ENCODE results near the gene FAM216B.
"Not testable (repeated sequence)": the region's sequence is repeated elsewhere in the genome, so short reads cannot be mapped to it uniquely, and the experiment has no call there.

Gene FAM216B

GRCh38 chr13:42776558-42776957 lies 4.8 kb upstream of the FAM216B start:
- DNase-seq (ENCODE audit: extremely low spot score, insufficient read length, low read depth); FAIRE-seq: not testable (repeated sequence)

GRCh38 chr13:42777467-42777866 lies 3.9 kb upstream of the FAM216B start:
- DNase-seq (ENCODE audit: extremely low spot score, insufficient read length, low read depth) (no peak), FAIRE-seq (no peak)

DNA sequence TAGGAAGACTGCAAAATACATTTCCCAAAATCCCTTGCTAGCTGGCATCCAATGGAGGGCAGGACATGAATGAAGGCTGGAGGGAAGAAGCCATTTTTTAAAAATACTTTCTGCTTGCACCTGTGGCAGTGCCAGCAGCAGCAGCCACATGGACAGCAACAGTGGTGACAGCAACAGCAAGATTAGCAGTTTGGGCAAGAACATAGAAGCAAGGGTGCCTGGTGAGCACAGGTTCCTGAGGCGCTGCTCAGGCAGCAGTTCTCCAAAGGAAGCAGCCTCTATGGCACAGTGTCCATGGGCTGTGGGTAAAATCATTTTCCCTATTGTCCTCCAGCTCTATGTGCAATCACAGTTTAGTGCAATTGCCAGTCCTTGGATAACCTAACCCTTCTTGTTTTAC lies 1.3 kb upstream of the FAM216B start:
- DNase-seq (ENCODE audit: extremely low spot score, insufficient read length, low read depth) (no peak), FAIRE-seq (no peak)

- FAIRE-seq (no peak), DNase-seq (ENCODE audit: extremely low spot score, insufficient read length, low read depth) (no peak)
These were observed 5.3 kb downstream of the FAM216B start for GRCh38 chr13:42786715-42787114.

- no peak for DNase-seq (ENCODE audit: extremely low spot score, insufficient read length, low read depth)
- no peak for FAIRE-seq
These were observed 7.2 kb downstream of the FAM216B start for GRCh38 chr13:42788601-42789000.

- FAIRE-seq, result no peak
- no peak for DNase-seq (ENCODE audit: extremely low spot score, insufficient read length, low read depth)
These were observed 10.8 kb downstream of the FAM216B start for GRCh38 chr13:42792154-42792553.

- DNase-seq (ENCODE audit: extremely low spot score, insufficient read length, low read depth), result no peak
- FAIRE-seq, result no peak
These were observed 13.3 kb downstream of the FAM216B start for GRCh38 chr13:42794577-42795275.

DNA sequence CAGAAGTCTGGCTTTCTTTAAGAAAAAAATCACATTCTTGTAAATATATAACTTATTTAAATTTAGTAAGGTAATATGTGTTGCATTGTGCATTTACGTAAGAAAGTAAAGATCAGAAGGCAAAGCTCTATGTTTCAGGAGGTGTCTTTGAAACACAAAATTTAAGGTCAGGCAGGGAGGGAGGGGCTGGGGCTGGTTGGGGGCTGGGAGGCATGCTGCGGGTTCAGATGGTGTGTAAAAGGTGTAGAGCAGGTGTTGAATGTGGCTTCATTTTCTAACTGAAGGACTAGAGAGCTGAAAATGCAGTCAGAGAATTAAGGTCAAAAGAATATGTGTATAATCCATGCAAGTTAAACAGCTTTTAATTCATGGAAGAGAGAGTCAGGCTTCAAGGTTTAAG lies 14.3 kb downstream of the FAM216B start:
- DNase-seq (ENCODE audit: extremely low spot score, insufficient read length, low read depth) (no peak), FAIRE-seq (no peak)

DNA sequence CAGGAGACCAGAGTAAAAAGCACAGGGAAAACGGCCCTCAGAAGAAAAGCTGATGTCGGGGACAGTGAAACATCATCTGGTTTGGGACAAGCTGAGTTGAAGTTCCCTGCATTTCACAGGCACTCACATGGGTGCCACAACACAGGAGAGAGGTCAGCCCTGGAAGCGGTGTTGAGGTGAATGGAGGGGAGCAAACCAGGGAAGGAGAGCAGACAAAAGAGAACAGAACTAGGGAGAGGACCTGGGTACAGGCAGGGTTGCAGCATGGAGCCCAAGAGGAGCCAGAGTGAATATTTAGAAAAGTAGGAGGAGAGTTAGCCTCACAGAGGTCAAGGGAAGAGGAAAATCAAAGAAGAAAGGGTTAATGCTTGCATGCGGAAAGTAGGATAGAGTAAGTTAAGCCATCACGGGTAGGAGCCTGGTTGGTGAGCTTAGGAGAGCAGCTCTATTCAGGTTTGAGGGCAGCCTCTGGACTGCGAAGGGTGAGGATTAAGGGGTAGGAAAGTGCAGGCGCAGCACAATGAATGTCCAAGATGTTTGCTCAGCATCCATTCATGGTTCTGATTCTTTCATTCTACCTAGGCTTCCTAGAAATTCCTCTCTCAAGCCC lies 15.5 kb downstream of the FAM216B start:
- no peak for DNase-seq (ENCODE audit: extremely low spot score, insufficient read length, low read depth)
- no peak for FAIRE-seq

GRCh38 chr13:42798118-42798517 lies 16.7 kb downstream of the FAM216B start:
- DNase-seq (ENCODE audit: extremely low spot score, insufficient read length, low read depth) (no peak), FAIRE-seq (no peak)

DNA sequence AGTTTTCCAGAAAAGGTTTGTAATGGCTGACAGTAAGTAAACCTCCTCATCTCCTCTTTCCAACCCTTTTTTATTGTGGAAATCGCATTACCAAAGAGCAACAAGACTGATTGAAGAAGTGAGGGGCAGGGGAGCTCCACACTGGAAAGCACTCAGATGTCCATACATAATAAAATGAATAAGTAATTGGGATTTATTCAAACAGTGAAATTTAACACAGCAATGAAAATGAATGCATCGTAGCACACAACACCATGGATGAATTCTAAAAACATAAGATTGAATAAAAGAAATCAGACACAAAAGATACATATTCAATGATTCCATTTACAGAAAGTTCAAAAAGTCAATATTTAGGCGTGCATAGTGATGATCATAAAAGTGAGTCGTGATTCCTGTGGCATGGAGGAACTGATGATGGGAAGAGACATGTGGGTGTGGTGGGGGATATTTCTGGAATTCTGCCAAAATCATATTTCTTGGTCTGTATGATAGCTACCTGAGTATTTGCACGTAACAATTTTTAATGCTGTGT lies 18.8 kb downstream of the FAM216B start:
- no peak for DNase-seq (ENCODE audit: extremely low spot score, insufficient read length, low read depth)
- no peak for FAIRE-seq

DNA sequence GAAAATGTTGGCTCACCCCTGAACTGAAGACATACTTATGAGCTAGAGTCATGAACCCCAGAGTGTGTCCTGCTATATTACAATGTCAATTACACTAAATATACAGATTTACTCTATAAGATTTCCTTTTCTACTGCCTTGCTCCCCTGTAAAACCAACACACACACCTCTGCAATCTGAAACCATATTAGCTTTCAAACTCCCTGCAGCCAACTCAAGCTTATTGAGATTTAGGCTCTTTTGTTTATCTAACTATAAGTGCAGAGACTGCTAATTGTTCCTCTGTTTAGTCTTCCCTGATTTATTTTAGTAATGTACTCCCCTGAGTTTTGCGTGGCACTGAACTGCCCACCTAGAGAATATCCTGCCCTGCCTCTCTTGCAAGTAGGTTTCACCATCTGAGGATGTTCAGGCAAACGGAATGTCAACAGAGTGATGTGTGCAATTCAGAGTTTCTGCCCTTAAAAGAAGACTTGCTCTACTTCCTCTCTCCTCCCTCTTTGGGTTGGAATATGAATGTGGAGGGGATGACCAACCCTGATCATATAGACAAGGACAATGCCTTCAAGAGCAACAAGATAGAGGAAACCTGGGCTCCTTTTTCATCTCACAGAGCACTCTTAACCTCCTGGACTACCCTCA lies 22.3 kb downstream of the FAM216B start:
- DNase-seq (ENCODE audit: extremely low spot score, insufficient read length, low read depth) (no peak), FAIRE-seq (no peak)

- FAIRE-seq, result peak; percentile 61
- DNase-seq (ENCODE audit: extremely low spot score, insufficient read length, low read depth), result no peak
These were observed 23.0 kb downstream of the FAM216B start for GRCh38 chr13:42804244-42804874.

DNA sequence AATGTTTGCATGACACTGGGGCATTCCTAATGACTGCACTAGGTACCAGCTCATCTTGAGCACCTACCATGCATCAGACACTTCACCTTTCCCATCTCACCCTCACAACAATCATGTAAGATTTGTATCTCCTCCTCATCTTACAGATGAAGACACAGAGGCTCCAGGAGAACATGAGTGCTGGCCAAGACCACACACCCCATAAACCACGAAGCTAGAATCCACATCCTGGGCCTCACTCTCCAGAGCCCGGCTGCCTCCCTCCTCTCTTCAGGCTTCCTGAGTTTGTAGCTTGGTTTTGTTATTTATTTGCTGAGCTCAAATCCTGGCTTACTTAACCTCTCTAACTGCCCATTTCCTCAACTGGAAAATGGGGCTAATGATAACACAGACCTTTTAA lies 25.9 kb downstream of the FAM216B start:
- DNase-seq (ENCODE audit: extremely low spot score, insufficient read length, low read depth) (no peak), FAIRE-seq (no peak)

DNA sequence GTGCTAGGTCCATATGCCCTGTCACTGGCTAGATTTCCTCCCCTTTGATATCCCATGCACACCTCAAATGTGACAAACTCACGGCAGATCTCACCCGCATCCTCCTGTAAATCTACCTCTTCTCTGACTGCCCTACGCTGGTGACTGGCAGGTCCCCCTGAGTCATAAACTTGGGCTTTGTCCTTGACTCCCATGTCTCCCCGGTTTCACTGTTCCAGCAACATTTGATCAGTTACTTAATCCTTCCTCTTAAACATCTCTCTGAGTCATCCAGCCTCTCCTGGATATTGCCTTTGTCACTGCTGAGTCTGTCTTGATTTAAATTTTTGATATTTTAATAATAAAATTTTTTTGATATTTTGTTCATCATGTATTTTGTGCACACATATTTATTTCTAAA lies 26.5 kb downstream of the FAM216B start:
- DNase-seq (ENCODE audit: extremely low spot score, insufficient read length, low read depth), result no peak
- no peak for FAIRE-seq

DNA sequence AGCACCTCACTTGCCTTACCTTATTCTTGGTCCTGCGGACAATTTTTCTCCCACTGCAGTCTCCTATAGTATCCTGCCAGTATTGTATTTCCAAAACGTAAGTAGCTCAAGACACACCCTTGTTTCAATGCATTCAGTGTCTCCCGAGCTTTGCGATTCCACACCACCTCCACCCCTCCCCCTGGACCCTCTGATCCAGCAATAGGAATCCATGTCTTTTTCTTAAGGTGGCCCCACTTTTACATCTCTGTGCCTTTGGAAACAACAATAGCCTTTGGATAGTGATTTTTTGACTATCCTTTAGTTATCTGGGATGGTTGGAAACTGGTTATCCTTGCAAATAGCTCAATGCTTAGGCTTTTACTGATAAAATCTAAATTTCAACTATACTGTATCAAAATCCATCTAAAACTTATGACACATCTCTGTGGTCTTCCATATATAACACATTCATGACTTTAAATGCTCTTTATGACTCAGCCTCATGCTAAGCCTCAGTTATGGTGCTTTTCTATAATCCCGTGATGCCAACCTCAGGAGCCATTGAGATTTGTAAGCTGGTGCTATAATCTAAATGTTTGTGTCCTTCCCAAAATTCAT lies 27.1 kb downstream of the FAM216B start:
- DNase-seq (ENCODE audit: extremely low spot score, insufficient read length, low read depth), result no peak
- no peak for FAIRE-seq

- DNase-seq (ENCODE audit: extremely low spot score, insufficient read length, low read depth), result no peak
- no peak for FAIRE-seq
These were observed 30.9 kb downstream of the FAM216B start for GRCh38 chr13:42812316-42812715.

DNA sequence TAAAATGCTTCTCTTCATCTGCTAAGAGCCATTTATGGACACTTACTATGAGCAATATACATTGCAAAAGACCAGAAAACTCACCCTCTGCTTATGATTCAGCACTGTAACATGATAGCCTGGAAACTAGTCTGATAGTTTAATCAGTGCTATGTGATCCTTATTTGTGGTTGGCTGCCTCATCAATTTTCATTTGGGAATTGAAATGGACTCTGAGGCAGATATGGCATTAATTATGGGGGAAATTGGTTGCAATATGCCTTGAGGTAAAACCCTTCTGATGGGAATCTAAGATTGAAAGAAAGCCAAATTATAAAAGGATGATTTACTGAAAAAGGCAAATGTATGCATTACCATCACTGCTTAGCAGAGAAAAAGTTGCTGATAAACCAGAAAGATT lies 33.5 kb downstream of the FAM216B start:
- DNase-seq (ENCODE audit: extremely low spot score, insufficient read length, low read depth) (no peak), FAIRE-seq (no peak)

GRCh38 chr13:42815681-42816080 lies 34.3 kb downstream of the FAM216B start:
- DNase-seq (ENCODE audit: extremely low spot score, insufficient read length, low read depth) (no peak), FAIRE-seq (no peak)

DNA sequence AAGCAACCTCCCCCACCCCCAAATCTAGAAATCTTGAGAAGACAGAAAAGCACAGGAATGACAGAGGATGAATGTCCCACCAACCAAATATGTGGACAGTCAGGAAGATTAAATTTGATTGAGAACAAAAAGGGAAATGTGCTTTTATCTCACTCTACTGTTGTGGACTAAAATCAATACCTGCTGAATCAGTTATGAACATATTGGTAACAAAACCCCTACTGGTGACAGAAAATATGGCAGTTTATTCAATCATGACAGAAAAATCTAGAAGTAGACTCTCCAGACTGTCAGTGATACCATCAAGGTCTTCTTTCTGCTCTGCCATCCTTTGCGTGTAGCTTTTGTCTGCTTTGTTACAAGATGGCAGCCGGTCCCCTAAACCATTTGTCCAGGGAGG lies 35.2 kb downstream of the FAM216B start:
- FAIRE-seq, result no peak
- DNase-seq (ENCODE audit: extremely low spot score, insufficient read length, low read depth), result no peak
